Endothelial cell of umbilical vein (primary cell): ENCODE results near the gene CPVL. TPM values are rescaled to one million over a fixed set of nuclear protein-coding genes. Genes with fewer than 3 reads are reported as not detected.

Experiments used
- BruUV-seq: library from RNA; stranded (reverse); fragments of 400-500 nt; replicated peaks from 2 replicates; lab custom pipeline; 2021; lab: Mats Ljungman, UMichigan
- CTCF ChIA-PET: fragments of 300-600, 350-600 bp; sonication (Branson Sonifier 250); formaldehyde crosslinking; loops from one replicate; lab custom pipeline; 2021; ENCODE audit warnings: antibody characterized with exemption, inconsistent platforms; lab: Charles Lee
- POLR2A ChIA-PET: fragments of 300-600, 350-600 bp; sonication (Branson Sonifier 250); formaldehyde crosslinking; loops from one replicate; lab custom pipeline; 2021; ENCODE audit warnings: antibody characterized with exemption, inconsistent platforms; lab: Charles Lee
- DNase-seq: peaks from one replicate; pipeline ENCODE4 v3.0.0-alpha.2; 2011; ENCODE audit warnings: low read depth, low spot score
- FAIRE-seq: peaks from 2 replicates; lab custom pipeline; 2011; peaks lifted over from hg19 to GRCh38; lab: Jason Lieb, UNC
- H2AFZ ChIP-seq: 2 replicates; pipeline ENCODE4 v1.6.0; 2012; ENCODE audit warnings: low read depth, low read length, control low read depth, inconsistent platforms
- H3K27ac ChIP-seq: 2 replicates; pipeline ENCODE4 v1.5.1; 2011; ENCODE audit warnings: low read depth, mild to moderate bottlenecking, control low read depth, low read length, moderate library complexity; ENCODE audit not compliant: insufficient read depth
- H3K27me3 ChIP-seq, 2 experiments: 2 replicates each; pipeline versions ENCODE4 v1.6.0 to v1.6.1; 2011; ENCODE audit warnings: low read length in 2 of 2, mixed read lengths in 1 of 2; ENCODE audit not compliant: control insufficient read depth in 2 of 2, insufficient read depth in 2 of 2
- H3K36me3 ChIP-seq, 2 experiments: 2 replicates in 1 of 2; 3 replicates in 1 of 2; pipeline ENCODE4 v1.5.1; 2011; ENCODE audit warnings: low read length in 2 of 2, mild to moderate bottlenecking in 1 of 2, moderate library complexity in 1 of 2; ENCODE audit not compliant: control insufficient read depth in 2 of 2, insufficient read depth in 2 of 2; ENCODE audit errors: extremely low read depth in 1 of 2
- H3K4me1 ChIP-seq: 3 replicates; pipeline ENCODE4 v1.5.1; 2011; ENCODE audit warnings: mild to moderate bottlenecking, low read length; ENCODE audit not compliant: control insufficient read depth, insufficient read depth; ENCODE audit errors: extremely low read depth
- H3K4me2 ChIP-seq: 2 replicates; pipeline ENCODE4 v1.6.1; 2011; ENCODE audit warnings: low read length, control low read depth, mixed read lengths; ENCODE audit not compliant: insufficient read depth
- H3K4me3 ChIP-seq, 3 experiments: fragments of 200-600 bp in 1 of 3; sonication (generic), shearing (Covaris generic) in 1 of 3; replicated peaks in 1 of 3; 2 replicates each; pipeline ENCODE4 v1.5.1; 2011 to 2016; ENCODE audit warnings: control low read depth in 3 of 3, low read length in 3 of 3, mild to moderate bottlenecking in 2 of 3, inconsistent platforms in 1 of 3, low read depth in 1 of 3, moderate library complexity in 1 of 3; ENCODE audit not compliant: insufficient read depth in 1 of 3
- H3K79me2 ChIP-seq: 2 replicates; pipeline ENCODE4 v1.6.0; 2012; ENCODE audit warnings: low read length, inconsistent platforms; ENCODE audit not compliant: control insufficient read depth, insufficient read depth
- H3K9ac ChIP-seq: replicated peaks from 2 replicates; pipeline ENCODE3; 2011; ENCODE audit warnings: low read length, control low read depth; ENCODE audit not compliant: insufficient read depth; ENCODE audit errors: extremely low read depth
- H3K9me1 ChIP-seq: replicated peaks from 3 replicates; pipeline ENCODE4 v1.6.0; 2011; ENCODE audit warnings: mild to moderate bottlenecking, low read length; ENCODE audit not compliant: control insufficient read depth, insufficient read depth; ENCODE audit errors: extremely low read depth
- H3K9me3 ChIP-seq: replicated peaks from 2 replicates; pipeline ENCODE4 v1.5.1; 2012; ENCODE audit warnings: low read length, inconsistent platforms; ENCODE audit not compliant: control insufficient read depth, insufficient read depth
- H4K20me1 ChIP-seq: replicated peaks from 2 replicates; pipeline ENCODE3; 2011; ENCODE audit warnings: mild to moderate bottlenecking, low read length; ENCODE audit not compliant: control insufficient read depth, insufficient read depth; ENCODE audit errors: extremely low read depth
- CTCF ChIP-seq, 2 donors: IDR thresholded peaks; 1 replicate in 1 of 2; 2 replicates in 1 of 2; pipeline ENCODE4 v1.5.1; 2011; ENCODE audit warnings: low read length in 2 of 2, mild to moderate bottlenecking in 2 of 2, moderate library complexity in 2 of 2, control low read depth in 1 of 2, inconsistent platforms in 1 of 2, low read depth in 1 of 2; ENCODE audit not compliant: insufficient read depth in 1 of 2; ENCODE audit errors: extremely low read depth in 1 of 2
- EZH2 ChIP-seq: IDR thresholded peaks from 2 replicates; pipeline ENCODE4 v1.6.1; 2012; ENCODE audit warnings: borderline replicate concordance, low read depth, mild to moderate bottlenecking, moderate library complexity, low read length, inconsistent platforms; ENCODE audit not compliant: severe bottlenecking
- FOS ChIP-seq: IDR thresholded peaks from 2 replicates; pipeline ENCODE4 v1.6.1; 2011; ENCODE audit warnings: mild to moderate bottlenecking, low read length, moderate library complexity, borderline replicate concordance; ENCODE audit not compliant: insufficient read depth
- GATA2 ChIP-seq: IDR thresholded peaks from 2 replicates; pipeline ENCODE4 v1.7.0; 2011; ENCODE audit warnings: low read depth, mild to moderate bottlenecking, moderate library complexity, mixed read lengths, low read length; ENCODE audit not compliant: insufficient read length, insufficient read depth
- JUN ChIP-seq: IDR thresholded peaks from 2 replicates; pipeline ENCODE4 v1.6.1; 2011; ENCODE audit warnings: borderline replicate concordance, low read depth; ENCODE audit not compliant: insufficient read length, insufficient read depth
- MAX ChIP-seq: IDR thresholded peaks from 2 replicates; pipeline ENCODE4 v1.6.1; 2011; ENCODE audit not compliant: insufficient read depth, insufficient read length
- MYC ChIP-seq: IDR thresholded peaks from one replicate; pipeline ENCODE4 v1.6.1; 2011; ENCODE audit warnings: mild to moderate bottlenecking, low read depth, low read length
- POLR2A ChIP-seq: IDR thresholded peaks from 2 replicates; pipeline ENCODE4 v1.6.1; 2012; ENCODE audit warnings: low read depth, mild to moderate bottlenecking, control low read depth, low read length
- POLR2AphosphoS5 ChIP-seq: IDR thresholded peaks from 2 replicates; pipeline ENCODE4 v1.6.1; 2012; ENCODE audit warnings: low read depth, mild to moderate bottlenecking, control low read depth, low read length, moderate library complexity; ENCODE audit not compliant: insufficient read depth
- dilution Hi-C: fragments of 300-500 bp; cut with MboI; formaldehyde crosslinking; loops from one replicate; pipeline ENCODE4 v1.15.0; 2019; ENCODE audit warnings: low sequenced_read_pairs; ENCODE audit not compliant: extremely low pct_ligation_motif_present
- intact Hi-C: fragments of 100-400 bp; cut with micrococcal nuclease; formaldehyde crosslinking; loops from one replicate; pipeline ENCODE4 v1.10.0; 2022
- polyA plus RNA-seq, 4 experiments: library from polyadenylated mRNA; depleted of rRNA in 3 of 4; stranded (reverse) in 3 of 4; unstranded in 1 of 4; fragments of >200 nt; gene quantifications; 2 replicates each; pipeline versions ENCODE4 v1.2.1 to v1.2.3, GENCODE V29; 2011 to 2012; ENCODE audit warnings: missing spikeins in 1 of 4
- total RNA-seq: library from RNA; stranded (reverse); gene quantifications from 2 replicates; pipeline ENCODE4 v1.2.3, GENCODE V29; 2021

Gene CPVL
- total and polyA plus RNA-seq, 2 donors (not counting 3 experiments of a cell fraction or from before 2014, with no cell fraction given), result 0.14 TPM; not detected in 1

GRCh38 chr7:29112721-29113120 is 33.6 kb downstream of the CPVL start:
- DNase-seq, result no peak
- Histone ChIP-seq H3K4me1 (peaks cover 16% of the 10 kb centered on the region), H3K4me3 (no peak overlapping the region), H2AFZ (no peak overlapping the region), H3K9me3 (no peaks in the 10 kb centered on the region), H3K27me3 (peaks cover 8 to 13% of the 10 kb centered on the region in 2 experiments), H3K36me3 (no peaks in the 10 kb centered on the region), H4K20me1 (no peaks in the 10 kb centered on the region), H3K9ac (no peak overlapping the region), H3K27ac (no peak overlapping the region), H3K9me1 (no peaks in the 10 kb centered on the region), H3K4me2 (no peak overlapping the region), H3K79me2 (no peaks in the 10 kb centered on the region)
- POLR2A ChIA-PET, result no interaction called here
- dilution Hi-C loops, result no loop called here
- intact Hi-C loops, result loop anchor here (1.0 to 10.0 kb wide), 3 partner anchors 233 to 452 kb away; partner anchors contain the start of gene PRR15
- FAIRE-seq, result no peak
- TF ChIP-seq FOS (no peak), POLR2AphosphoS5 (no peak), MYC (no peak), JUN (no peak), EZH2 (no peak), POLR2A (no peak), MAX (no peak), GATA2 (no peak), CTCF (IDR thresholded peaks at IDR 0.05; ENCODE audit: extremely low read depth in 1 of 2, insufficient read depth in 1 of 2, low read depth in 1 of 2, low read length in 2 of 2) (no peak)
- CTCF ChIA-PET, result interaction anchor here (1.2 to 38.9 kb wide), 7 partner anchors 156 to 298 kb away, joined by 3 to 1408 read pairs (median 7); no protein-coding TSS in a partner anchor
- no TSS peak for BruUV-seq
